HepG2 (cell line): ENCODE measurements around the gene LIMK2. TPM values are rescaled to one million over a fixed set of nuclear protein-coding genes. Genes with fewer than 3 reads are reported as not detected.

Experiments
- BRF2 ChIP-seq: sonication (generic); formaldehyde crosslinking; IDR thresholded peaks from 2 replicates; pipeline ENCODE4 v1.8.1; 2022; ENCODE audit warnings: mild to moderate bottlenecking, missing genetic modification reagents
- EP300 ChIP-seq, 3 experiments: sonication (generic) in 1 of 3; formaldehyde crosslinking in 1 of 3; IDR thresholded peaks; 2 replicates each; pipeline versions ENCODE4 v1.5.1 to v1.6.1; 2011 to 2020; ENCODE audit warnings: low read depth in 2 of 3, low read length in 2 of 3, borderline replicate concordance in 1 of 3, improper control_type of control experiment in 1 of 3, mild to moderate bottlenecking in 1 of 3, missing genetic modification reagents in 1 of 3, moderate library complexity in 1 of 3
- FOXA1 ChIP-seq, 2 experiments: fragments of 450-650 bp in 1 of 2; sonication (generic) in 1 of 2; formaldehyde crosslinking in 1 of 2; IDR thresholded peaks; 2 replicates each; pipeline versions ENCODE4 v1.4.0 to v1.6.1; 2016 to 2020; ENCODE audit warnings: missing genetic modification reagents in 1 of 2
- GATA4 ChIP-seq: sonication (generic); IDR thresholded peaks from 2 replicates; pipeline ENCODE4 v1.6.1; 2016; ENCODE audit warnings: antibody characterized with exemption, low read depth, borderline replicate concordance
- JUND ChIP-seq: sonication (generic); formaldehyde crosslinking; IDR thresholded peaks from 2 replicates; pipeline ENCODE4 v1.8.0; 2022; ENCODE audit warnings: mild to moderate bottlenecking, missing genetic modification reagents
- NFYC ChIP-seq: IDR thresholded peaks from 2 replicates; pipeline ENCODE4 v1.6.1; 2016; ENCODE audit warnings: missing genetic modification reagents, missing compliant biosample characterization
- PAXIP1 ChIP-seq: sonication (generic); formaldehyde crosslinking; conservative IDR thresholded peaks from 2 replicates; pipeline ENCODE4 v1.4.0; 2020; ENCODE audit warnings: mild to moderate bottlenecking, missing genetic modification reagents, moderate library complexity
- POLR2AphosphoS2 ChIP-seq: IDR thresholded peaks from 2 replicates; pipeline ENCODE4 v1.6.1; 2011; ENCODE audit warnings: low read depth, low read length, improper control_type of control experiment
- RNF2 ChIP-seq: fragments of 450-650 bp; conservative IDR thresholded peaks from 2 replicates; pipeline ENCODE4 v1.6.1; 2016; ENCODE audit warnings: low read depth
- SNAPC5 ChIP-seq: sonication (generic); formaldehyde crosslinking; IDR thresholded peaks from 2 replicates; pipeline ENCODE4 v1.8.1; 2023; ENCODE audit warnings: mild to moderate bottlenecking, missing genetic modification reagents, borderline replicate concordance
- TFDP1 ChIP-seq: IDR thresholded peaks from 2 replicates; pipeline ENCODE4 v1.6.1; 2016; ENCODE audit warnings: missing compliant biosample characterization, missing genetic modification reagents, borderline replicate concordance
- TOE1 ChIP-seq: sonication (generic); formaldehyde crosslinking; IDR thresholded peaks from 2 replicates; pipeline ENCODE4 v1.4.0; 2020; ENCODE audit warnings: mild to moderate bottlenecking, missing genetic modification reagents
- ZBTB3 ChIP-seq: sonication (generic); formaldehyde crosslinking; IDR thresholded peaks from 2 replicates; pipeline ENCODE4 v1.4.0; 2020; ENCODE audit warnings: low read depth, mild to moderate bottlenecking, moderate library complexity, missing genetic modification reagents, borderline replicate concordance
- ZBTB38 ChIP-seq: sonication (generic); formaldehyde crosslinking; IDR thresholded peaks from 2 replicates; pipeline ENCODE4 v1.5.1; 2020; ENCODE audit warnings: mild to moderate bottlenecking, missing genetic modification reagents
- ZBTB7A ChIP-seq: sonication (generic); formaldehyde crosslinking; IDR thresholded peaks from 2 replicates; pipeline ENCODE4 v1.8.0; 2022; ENCODE audit warnings: mild to moderate bottlenecking, missing genetic modification reagents
- ZC3H13 ChIP-seq: sonication (generic); formaldehyde crosslinking; IDR thresholded peaks from 2 replicates; pipeline ENCODE4 v1.8.1; 2023; ENCODE audit warnings: mild to moderate bottlenecking, missing genetic modification reagents, moderate library complexity
- ZNF546 ChIP-seq: sonication (generic); formaldehyde crosslinking; conservative IDR thresholded peaks from 2 replicates; pipeline ENCODE4 v1.8.1; 2023; ENCODE audit warnings: mild to moderate bottlenecking, missing genetic modification reagents
- ZNF607 ChIP-seq: sonication (generic); formaldehyde crosslinking; IDR thresholded peaks from 2 replicates; pipeline ENCODE4 v1.5.1; 2020; ENCODE audit warnings: missing genetic modification reagents, mild to moderate bottlenecking, borderline replicate concordance
- ZNF614 ChIP-seq: IDR thresholded peaks from 2 replicates; pipeline ENCODE4 v1.6.1; 2018; ENCODE audit warnings: missing biosample characterization, missing genetic modification reagents, inconsistent platforms, borderline replicate concordance
- ZNF615 ChIP-seq: sonication (generic); formaldehyde crosslinking; IDR thresholded peaks from 2 replicates; pipeline ENCODE4 v1.5.0; 2020; ENCODE audit warnings: mild to moderate bottlenecking, missing genetic modification reagents, borderline replicate concordance
- ZNF878 ChIP-seq: sonication (generic); formaldehyde crosslinking; IDR thresholded peaks from 2 replicates; pipeline ENCODE4 v1.8.1; 2023; ENCODE audit warnings: mild to moderate bottlenecking, missing genetic modification reagents, moderate library complexity
- polyA plus RNA-seq, 8 experiments: library from polyadenylated mRNA; depleted of rRNA in 3 of 8; stranded (reverse) in 7 of 8; unstranded in 1 of 8; fragments of >200 nt; fragmentation: Illumina TruSeq in 4 of 8; extraction: Trizol in 4 of 8; gene quantifications; 2 replicates each; pipeline versions ENCODE4 v1.2.1 to v1.2.3, GENCODE V29; 2011 to 2016; ENCODE audit warnings: low read depth in 4 of 8, missing spikeins in 1 of 8, mixed read lengths in 1 of 8; ENCODE audit not compliant: insufficient read depth in 1 of 8
- total RNA-seq, 5 experiments: library from RNA; depleted of rRNA; stranded (reverse); fragments of >200 nt; fragmentation: Illumina TruSeq; extraction: Trizol; gene quantifications; 2 replicates each; pipeline ENCODE4 v1.2.3, GENCODE V29; 2016; ENCODE audit warnings: low read depth in 1 of 5

LIMK2 gene
- total and polyA plus RNA-seq, 2 of the 13 experiments (the other 11 are each of a cell fraction or from before 2014, with no cell fraction given): 20.9 to 29.8 TPM

- TF ChIP-seq FOXA1 (IDR thresholded peaks at IDR 0.05): no peak
- peak; percentile 95 for TF ChIP-seq FOXA1 (CRISPR knock-in tag; IDR thresholded peaks at IDR 0.05)
- TF ChIP-seq EP300 (IDR thresholded peaks at IDR 0.05; ENCODE audit: low read depth in 2 of 2, low read length in 2 of 2): peak in 1 of 2 experiments; percentile 71; a peak in 2 of 4 replicates
- 0 out of 2 replicates have a peak, but pooled peaks have one; percentile 45 for TF ChIP-seq EP300 (CRISPR knock-in tag; IDR thresholded peaks at IDR 0.05; ENCODE audit: borderline replicate concordance)
- TF ChIP-seq GATA4: no peak
- TF ChIP-seq ZNF614 (CRISPR knock-in tag): no peak
- TF ChIP-seq TFDP1 (CRISPR knock-in tag): peak; percentile 92; the same call in 1 of the 2 replicates
- TF ChIP-seq ZBTB3 (CRISPR knock-in tag): no peak
- peak; percentile 68; the same call in 1 of the 2 replicates for TF ChIP-seq ZBTB7A (CRISPR knock-in tag)
- TF ChIP-seq POLR2AphosphoS2: no peak; the same call in 1 of the 2 replicates
- TF ChIP-seq JUND: peak; percentile 52; the same call in 1 of the 2 replicates
- 0 out of 2 replicates have a peak, but pooled peaks have one; percentile 21 for TF ChIP-seq SNAPC5
- no peak; the same call in 1 of the 2 replicates for TF ChIP-seq ZNF607
- peak; percentile 65; the same call in 1 of the 2 replicates for TF ChIP-seq ZNF546 (CRISPR knock-in tag)
- TF ChIP-seq ZC3H13 (CRISPR knock-in tag): peak; percentile 50; the same call in 1 of the 2 replicates
- TF ChIP-seq ZNF615 (CRISPR knock-in tag): no peak
- peak; percentile 90 for TF ChIP-seq ZBTB38 (CRISPR knock-in tag)
- TF ChIP-seq RNF2: peak; percentile 94
- TF ChIP-seq ZNF878 (CRISPR knock-in tag): no peak
- TF ChIP-seq TOE1 (CRISPR knock-in tag): no peak
- TF ChIP-seq BRF2 (CRISPR knock-in tag): peak; percentile 65; the same call in 1 of the 2 replicates
- peak; percentile 93 for TF ChIP-seq NFYC (CRISPR knock-in tag)
- TF ChIP-seq PAXIP1 (CRISPR knock-in tag): peak; percentile 54
These were observed 78.7 kb downstream of the LIMK2 start (continued) for GRCh38 chr22:31290494-31291471.
